ENCODE data around the gene ROGDI. TPM values are rescaled to one million over a fixed set of nuclear protein-coding genes. Genes with fewer than 3 reads are reported as not detected.

ROGDI gene
- total and polyA plus RNA-seq, 10 of the 15 experiments (the other 5 are each of a cell fraction or from before 2014, with no cell fraction given): 0.40 to 23.5 (median 12.3) TPM

DNA sequence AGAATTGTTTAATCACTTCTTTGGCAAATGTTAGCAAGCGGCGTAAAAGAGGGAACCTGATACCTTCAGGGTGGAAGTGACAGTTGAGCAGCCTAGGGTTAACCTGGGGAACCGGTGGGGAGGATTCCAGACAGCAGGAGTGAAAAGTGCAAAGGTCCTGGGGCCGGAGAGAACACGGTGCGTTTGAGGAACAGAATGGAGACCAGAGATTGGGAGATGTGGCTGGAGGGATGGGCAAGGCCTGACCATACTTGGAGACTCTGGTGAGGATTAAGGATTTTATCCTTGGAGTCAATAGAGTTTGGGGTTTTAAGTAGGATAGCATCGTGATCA is 33.2 kb downstream of the ROGDI start:
- ChIA-PET SMC1A (ENCODE audit: uncharacterized antibody, unreplicated experiment) (interaction anchor here (0.6 to 3.4 kb wide), 3 partner anchors 35 to 83 kb away, joined by 3 to 15 read pairs (median 3); partner anchors contain the start of genes ANKS3 and DNAAF8), RAD21 (ENCODE audit: unreplicated experiment) (interaction anchor here (0.6 to 2.0 kb wide), 4 partner anchors 16 to 35 kb away, joined by 3 to 18 read pairs (median 4); partner anchors contain the start of genes ANKS3 and DNAAF8), POLR2A (interaction anchor here (1.3 to 2.8 kb wide), 4 partner anchors 22 to 153 kb away, joined by 5 to 15 read pairs (median 8); partner anchors contain the start of genes ANKS3 and DNAAF8), CTCF (interaction anchor here (1.0 to 1.4 kb wide), 3 partner anchors 31 to 34 kb away, joined by 3 to 7 read pairs (median 3); partner anchors contain the start of genes DNAAF8 and ROGDI)
- Histone ChIP-seq H4K20me1 (ENCODE audit: control insufficient read depth, insufficient read depth) (no peaks in the 10 kb centered on the region), H3K9me3 (replicated peaks; ENCODE audit: control insufficient read depth, insufficient read depth, low read length) (no peaks in the 10 kb centered on the region), H3K4me1 (ENCODE audit: control insufficient read depth, insufficient read depth, low read length) (peaks cover 8% of the 10 kb centered on the region; the same call in 1 of the 2 replicates), H3K4me3 (peak overlapping the region; percentile 91), H3K27me3 (replicated peaks in 1 of 2; ENCODE audit: control insufficient read depth in 2 of 2, insufficient read depth in 2 of 2, low read length in 1 of 2) (no peaks in the 10 kb centered on the region), H3K27ac (ENCODE audit: control insufficient read depth, insufficient read depth) (no peak overlapping the region), H3K9ac (ENCODE audit: control insufficient read depth, insufficient read depth, low read length) (no peak overlapping the region), H3K4me2 (ENCODE audit: control insufficient read depth, insufficient read depth) (peak overlapping the region; percentile 14), H2AFZ (ENCODE audit: control insufficient read depth, low read depth, low read length) (peak overlapping the region; percentile 80), H3K79me2 (ENCODE audit: control insufficient read depth, insufficient read depth, low read length) (peaks cover 18% of the 10 kb centered on the region), H3K36me3 (ENCODE audit: control insufficient read depth in 2 of 2, insufficient read depth in 2 of 2, low read length in 1 of 2) (no peaks in the 10 kb centered on the region; a peak in 1 of 4 replicates)
- 63% methylated on average over 7 of the region's 7 CpGs for WGBS (ENCODE audit: insufficient coverage, insufficient replicate concordance, low lambda C conversion rate, missing lambda C conversion rate)
- no TSS peak for BruUV-seq (replicated peaks)
- FAIRE-seq: no peak
- TF ChIP-seq, protein P1, sequence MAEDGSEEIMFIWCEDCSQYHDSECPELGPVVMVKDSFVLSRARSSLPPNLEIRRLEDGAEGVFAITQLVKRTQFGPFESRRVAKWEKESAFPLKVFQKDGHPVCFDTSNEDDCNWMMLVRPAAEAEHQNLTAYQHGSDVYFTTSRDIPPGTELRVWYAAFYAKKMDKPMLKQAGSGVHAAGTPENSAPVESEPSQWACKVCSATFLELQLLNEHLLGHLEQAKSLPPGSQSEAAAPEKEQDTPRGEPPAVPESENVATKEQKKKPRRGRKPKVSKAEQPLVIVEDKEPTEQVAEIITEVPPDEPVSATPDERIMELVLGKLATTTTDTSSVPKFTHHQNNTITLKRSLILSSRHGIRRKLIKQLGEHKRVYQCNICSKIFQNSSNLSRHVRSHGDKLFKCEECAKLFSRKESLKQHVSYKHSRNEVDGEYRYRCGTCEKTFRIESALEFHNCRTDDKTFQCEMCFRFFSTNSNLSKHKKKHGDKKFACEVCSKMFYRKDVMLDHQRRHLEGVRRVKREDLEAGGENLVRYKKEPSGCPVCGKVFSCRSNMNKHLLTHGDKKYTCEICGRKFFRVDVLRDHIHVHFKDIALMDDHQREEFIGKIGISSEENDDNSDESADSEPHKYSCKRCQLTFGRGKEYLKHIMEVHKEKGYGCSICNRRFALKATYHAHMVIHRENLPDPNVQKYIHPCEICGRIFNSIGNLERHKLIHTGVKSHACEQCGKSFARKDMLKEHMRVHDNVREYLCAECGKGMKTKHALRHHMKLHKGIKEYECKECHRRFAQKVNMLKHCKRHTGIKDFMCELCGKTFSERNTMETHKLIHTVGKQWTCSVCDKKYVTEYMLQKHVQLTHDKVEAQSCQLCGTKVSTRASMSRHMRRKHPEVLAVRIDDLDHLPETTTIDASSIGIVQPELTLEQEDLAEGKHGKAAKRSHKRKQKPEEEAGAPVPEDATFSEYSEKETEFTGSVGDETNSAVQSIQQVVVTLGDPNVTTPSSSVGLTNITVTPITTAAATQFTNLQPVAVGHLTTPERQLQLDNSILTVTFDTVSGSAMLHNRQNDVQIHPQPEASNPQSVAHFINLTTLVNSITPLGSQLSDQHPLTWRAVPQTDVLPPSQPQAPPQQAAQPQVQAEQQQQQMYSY (CRISPR knock-in tag; IDR thresholded peaks at IDR 0.05): no peak
- TF ChIP-seq SUPT20H (IDR thresholded peaks at IDR 0.05; ENCODE audit: borderline replicate concordance, control insufficient read depth, low read depth, low read length): no peak
- TF ChIP-seq ZNF217 (IDR thresholded peaks at IDR 0.05): no peak
- no peak for TF ChIP-seq PML (IDR thresholded peaks at IDR 0.05; ENCODE audit: low read length)
- TF ChIP-seq STAT1 (conservative IDR thresholded peaks at IDR 0.05): no peak
- no peak for TF ChIP-seq POLR2A (IDR thresholded peaks at IDR 0.05; ENCODE audit: low read depth, low read length)
- TF ChIP-seq, protein P2, sequence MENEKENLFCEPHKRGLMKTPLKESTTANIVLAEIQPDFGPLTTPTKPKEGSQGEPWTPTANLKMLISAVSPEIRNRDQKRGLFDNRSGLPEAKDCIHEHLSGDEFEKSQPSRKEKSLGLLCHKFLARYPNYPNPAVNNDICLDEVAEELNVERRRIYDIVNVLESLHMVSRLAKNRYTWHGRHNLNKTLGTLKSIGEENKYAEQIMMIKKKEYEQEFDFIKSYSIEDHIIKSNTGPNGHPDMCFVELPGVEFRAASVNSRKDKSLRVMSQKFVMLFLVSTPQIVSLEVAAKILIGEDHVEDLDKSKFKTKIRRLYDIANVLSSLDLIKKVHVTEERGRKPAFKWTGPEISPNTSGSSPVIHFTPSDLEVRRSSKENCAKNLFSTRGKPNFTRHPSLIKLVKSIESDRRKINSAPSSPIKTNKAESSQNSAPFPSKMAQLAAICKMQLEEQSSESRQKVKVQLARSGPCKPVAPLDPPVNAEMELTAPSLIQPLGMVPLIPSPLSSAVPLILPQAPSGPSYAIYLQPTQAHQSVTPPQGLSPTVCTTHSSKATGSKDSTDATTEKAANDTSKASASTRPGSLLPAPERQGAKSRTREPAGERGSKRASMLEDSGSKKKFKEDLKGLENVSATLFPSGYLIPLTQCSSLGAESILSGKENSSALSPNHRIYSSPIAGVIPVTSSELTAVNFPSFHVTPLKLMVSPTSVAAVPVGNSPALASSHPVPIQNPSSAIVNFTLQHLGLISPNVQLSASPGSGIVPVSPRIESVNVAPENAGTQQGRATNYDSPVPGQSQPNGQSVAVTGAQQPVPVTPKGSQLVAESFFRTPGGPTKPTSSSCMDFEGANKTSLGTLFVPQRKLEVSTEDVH (IDR thresholded peaks at IDR 0.05; ENCODE audit: low read depth, partially characterized antibody): no peak
- no peak for TF ChIP-seq NR2F1 (conservative IDR thresholded peaks at IDR 0.05)
- TF ChIP-seq, protein P3, sequence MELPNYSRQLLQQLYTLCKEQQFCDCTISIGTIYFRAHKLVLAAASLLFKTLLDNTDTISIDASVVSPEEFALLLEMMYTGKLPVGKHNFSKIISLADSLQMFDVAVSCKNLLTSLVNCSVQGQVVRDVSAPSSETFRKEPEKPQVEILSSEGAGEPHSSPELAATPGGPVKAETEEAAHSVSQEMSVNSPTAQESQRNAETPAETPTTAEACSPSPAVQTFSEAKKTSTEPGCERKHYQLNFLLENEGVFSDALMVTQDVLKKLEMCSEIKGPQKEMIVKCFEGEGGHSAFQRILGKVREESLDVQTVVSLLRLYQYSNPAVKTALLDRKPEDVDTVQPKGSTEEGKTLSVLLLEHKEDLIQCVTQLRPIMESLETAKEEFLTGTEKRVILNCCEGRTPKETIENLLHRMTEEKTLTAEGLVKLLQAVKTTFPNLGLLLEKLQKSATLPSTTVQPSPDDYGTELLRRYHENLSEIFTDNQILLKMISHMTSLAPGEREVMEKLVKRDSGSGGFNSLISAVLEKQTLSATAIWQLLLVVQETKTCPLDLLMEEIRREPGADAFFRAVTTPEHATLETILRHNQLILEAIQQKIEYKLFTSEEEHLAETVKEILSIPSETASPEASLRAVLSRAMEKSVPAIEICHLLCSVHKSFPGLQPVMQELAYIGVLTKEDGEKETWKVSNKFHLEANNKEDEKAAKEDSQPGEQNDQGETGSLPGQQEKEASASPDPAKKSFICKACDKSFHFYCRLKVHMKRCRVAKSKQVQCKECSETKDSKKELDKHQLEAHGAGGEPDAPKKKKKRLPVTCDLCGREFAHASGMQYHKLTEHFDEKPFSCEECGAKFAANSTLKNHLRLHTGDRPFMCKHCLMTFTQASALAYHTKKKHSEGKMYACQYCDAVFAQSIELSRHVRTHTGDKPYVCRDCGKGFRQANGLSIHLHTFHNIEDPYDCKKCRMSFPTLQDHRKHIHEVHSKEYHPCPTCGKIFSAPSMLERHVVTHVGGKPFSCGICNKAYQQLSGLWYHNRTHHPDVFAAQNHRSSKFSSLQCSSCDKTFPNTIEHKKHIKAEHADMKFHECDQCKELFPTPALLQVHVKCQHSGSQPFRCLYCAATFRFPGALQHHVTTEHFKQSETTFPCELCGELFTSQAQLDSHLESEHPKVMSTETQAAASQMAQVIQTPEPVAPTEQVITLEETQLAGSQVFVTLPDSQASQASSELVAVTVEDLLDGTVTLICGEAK (IDR thresholded peaks at IDR 0.05; ENCODE audit: borderline replicate concordance): no peak
- no peak for TF ChIP-seq NFYA (IDR thresholded peaks at IDR 0.05; ENCODE audit: borderline replicate concordance, low read depth, low read length)
- no peak for TF ChIP-seq LARP7 (IDR thresholded peaks at IDR 0.05)
- no peak for TF ChIP-seq SIX5 (IDR thresholded peaks at IDR 0.05; ENCODE audit: low read depth, low read length, severe bottlenecking)
- TF ChIP-seq JUND (IDR thresholded peaks at IDR 0.05; ENCODE audit: low read depth, low read length): no peak
- in situ Hi-C loops (cut with MboI) (no loop called here), intact Hi-C loops (cut with micrococcal nuclease; ENCODE audit: unreplicated experiment) (loop anchor here (2.0 kb wide), 3 partner anchors 34 to 78 kb away; partner anchors contain the start of genes ANKS3, DNAAF8, GLYR1 and ROGDI)
- no peak for ATAC-seq
- no peak for DNase-seq (ENCODE audit: low read depth, low spot score)
